CD4-positive, alpha-beta memory T cell (primary cell): ENCODE results near the gene WAC. TPM values are rescaled to one million over a fixed set of nuclear protein-coding genes. Genes with fewer than 3 reads are reported as not detected.
A peak's percentile ranks its signal among the peaks of the same experiment; 100 is the strongest.
"Not testable (repeated sequence)": the region's sequence is repeated elsewhere in the genome, so short reads cannot be mapped to it uniquely, and the experiment has no call there.

Experiments used
- CTCF ChIA-PET: fragments of 350-600 bp; sonication (Branson Sonifier 250); formaldehyde crosslinking; loops from one replicate; lab custom pipeline; 2021; ENCODE audit warnings: inconsistent platforms; ENCODE audit not compliant: partially characterized antibody; lab: Charles Lee
- POLR2A ChIA-PET: fragments of 350-600 bp; sonication (Branson Sonifier 250); formaldehyde crosslinking; loops from one replicate; lab custom pipeline; 2021; ENCODE audit not compliant: partially characterized antibody; lab: Charles Lee
- DNase-seq, 5 donors: peaks; one replicate each; pipeline versions ENCODE4 v3.0.0 to v3.0.0-alpha.2; 2020 to 2022; ENCODE audit warnings: mixed read lengths in 1 of 5
- H3K27ac ChIP-seq: one replicate; pipeline ENCODE4 v1.7.0; 2013; ENCODE audit warnings: low read depth, low read length
- H3K27me3 ChIP-seq: 2 replicates; pipeline ENCODE4 v1.7.0; 2013; ENCODE audit warnings: mild to moderate bottlenecking, low read length, moderate library complexity; ENCODE audit not compliant: insufficient read depth
- H3K36me3 ChIP-seq: 2 replicates; pipeline ENCODE4 v1.7.0; 2013; ENCODE audit warnings: mild to moderate bottlenecking, low read length, moderate library complexity; ENCODE audit not compliant: insufficient read depth
- H3K4me1 ChIP-seq: 2 replicates; pipeline ENCODE4 v1.7.0; 2013; ENCODE audit warnings: mild to moderate bottlenecking, low read length, moderate library complexity; ENCODE audit not compliant: insufficient read depth
- H3K4me3 ChIP-seq, 2 donors: one replicate each; pipeline ENCODE4 v1.7.0; 2013; ENCODE audit warnings: low read length in 2 of 2, mild to moderate bottlenecking in 1 of 2
- H3K9me3 ChIP-seq, 2 donors: one replicate each; pipeline ENCODE4 v1.7.0; 2013; ENCODE audit warnings: low read length in 2 of 2, control low read depth in 1 of 2; ENCODE audit not compliant: control insufficient read depth in 1 of 2
- H3K27ac Mint-ChIP-seq, 7 donors: one replicate each; pipeline ENCODE4 v1.8.0; 2020 to 2021; ENCODE audit warnings: mixed read lengths in 7 of 7, mild to moderate bottlenecking in 6 of 7, inconsistent platforms in 3 of 7, moderate library complexity in 3 of 7
- H3K27me3 Mint-ChIP-seq, 2 donors: one replicate each; pipeline ENCODE4 v1.8.0; 2020 to 2021; ENCODE audit warnings: mixed read lengths in 2 of 2
- H3K36me3 Mint-ChIP-seq, 2 donors: one replicate each; pipeline ENCODE4 v1.8.0; 2020 to 2021; ENCODE audit warnings: mixed read lengths in 2 of 2, inconsistent platforms in 1 of 2, mild to moderate bottlenecking in 1 of 2
- H3K4me1 Mint-ChIP-seq, 4 donors: one replicate each; pipeline ENCODE4 v1.8.0; 2020 to 2021; ENCODE audit warnings: mixed read lengths in 4 of 4, mild to moderate bottlenecking in 1 of 4
- H3K4me3 Mint-ChIP-seq, 8 donors: one replicate each; pipeline ENCODE4 v1.8.0; 2020 to 2021; ENCODE audit warnings: mixed read lengths in 8 of 8, mild to moderate bottlenecking in 7 of 8, moderate library complexity in 6 of 8, inconsistent platforms in 3 of 8
- H3K9me3 Mint-ChIP-seq, 8 donors: one replicate each; pipeline ENCODE4 v1.8.0; 2020 to 2021; ENCODE audit warnings: mixed read lengths in 8 of 8, mild to moderate bottlenecking in 5 of 8, inconsistent platforms in 3 of 8, moderate library complexity in 1 of 8
- intact Hi-C: fragments of 100-400 bp; cut with micrococcal nuclease; formaldehyde crosslinking; loops from one replicate; pipeline ENCODE4 v1.15.1; 2023
- polyA plus RNA-seq, 2 donors: library from polyadenylated mRNA; unstranded; fragments of 300-500 nt; fragmentation: Illumina TruSeq; gene quantifications; one replicate each; pipeline ENCODE4 v1.2.3, GENCODE V29; 2021
- total RNA-seq, 2 experiments: library from RNA; stranded (reverse); gene quantifications; one replicate each; pipeline ENCODE4 v1.2.3, GENCODE V29; 2021

WAC gene
- total and polyA plus RNA-seq, 4 experiments from 2014 or later = 44.1 to 174 (median 142) TPM

- ChIA-PET CTCF (no interaction called here), POLR2A (no interaction called here)
- Mint-ChIP-seq H3K36me3 (peaks cover 43 to 69% of the 10 kb centered on the region in 2 donors), H3K4me1 (peaks cover 49 to 84% (median 68%) of the 10 kb centered on the region in 4 donors), H3K27ac (peak overlapping the region in 4 of 7 donors; percentile 11 to 72 (median 50)), H3K4me3 (peak overlapping the region in 3 of 8 donors; percentile 2 to 9 (median 5)), H3K9me3 (no peaks in the 10 kb centered on the region), H3K27me3 (no peaks in the 10 kb centered on the region)
- no peak overlapping the region for H3K27ac ChIP-seq
- no peak for DNase-seq
- H3K4me1 ChIP-seq = peaks cover 58% of the 10 kb centered on the region
- intact Hi-C loops = loop anchor here (2.0 kb wide), 1 partner anchor 15 kb away; no protein-coding TSS in a partner anchor
- no peaks in the 10 kb centered on the region for H3K9me3 ChIP-seq
- H3K4me3 ChIP-seq = no peak overlapping the region
- no peaks in the 10 kb centered on the region for H3K27me3 ChIP-seq
- peaks cover 26% of the 10 kb centered on the region for H3K36me3 ChIP-seq
Measured at GRCh38 chr10:28595613-28596012, 62.7 kb downstream of the WAC start.

- no peaks in the 10 kb centered on the region for H3K27me3 Mint-ChIP-seq
- Histone ChIP-seq H3K27me3 (no peaks in the 10 kb centered on the region), H3K36me3 (peaks cover 6% of the 10 kb centered on the region), H3K9me3 (no peaks in the 10 kb centered on the region), H3K27ac (no peak overlapping the region), H3K4me3 (no peak overlapping the region), H3K4me1 (peaks cover 44% of the 10 kb centered on the region)
- POLR2A ChIA-PET = no interaction called here
- peaks cover 50 to 79% (median 64%) of the 10 kb centered on the region in 4 donors for H3K4me1 Mint-ChIP-seq
- CTCF ChIA-PET = no interaction called here
- no peak for DNase-seq
- H3K27ac Mint-ChIP-seq = peak overlapping the region in 1 of 7 donors; percentile 35
- peaks cover 35 to 55% of the 10 kb centered on the region in 2 donors for H3K36me3 Mint-ChIP-seq
- no peak overlapping the region for H3K4me3 Mint-ChIP-seq
- intact Hi-C loops = no loop called here
- H3K9me3 Mint-ChIP-seq = no peaks in the 10 kb centered on the region
Measured at GRCh38 chr10:28600056-28600455, 67.1 kb downstream of the WAC start.

GRCh38 chr10:28601012-28601411 is 68.1 kb downstream of the WAC start:
- DNase-seq = no peak
- Histone ChIP-seq H3K4me3 (no peak overlapping the region), H3K9me3 (no peaks in the 10 kb centered on the region), H3K36me3 (peaks cover 6% of the 10 kb centered on the region), H3K27ac (no peak overlapping the region), H3K4me1 (peaks cover 37% of the 10 kb centered on the region), H3K27me3 (no peaks in the 10 kb centered on the region)
- H3K27me3 Mint-ChIP-seq = no peaks in the 10 kb centered on the region
- H3K4me3 Mint-ChIP-seq = peak overlapping the region in 1 of 8 donors; percentile 16
- POLR2A ChIA-PET = no interaction called here
- H3K27ac Mint-ChIP-seq = no peak overlapping the region
- H3K9me3 Mint-ChIP-seq = no peaks in the 10 kb centered on the region
- intact Hi-C loops = no loop called here
- CTCF ChIA-PET = no interaction called here
- H3K4me1 Mint-ChIP-seq = peaks cover 46 to 82% (median 63%) of the 10 kb centered on the region in 4 donors
- H3K36me3 Mint-ChIP-seq = peaks cover 30 to 53% of the 10 kb centered on the region in 2 donors

GRCh38 chr10:28604567-28605536 is 71.9 kb downstream of the WAC start:
- Histone ChIP-seq H3K36me3 (peaks cover 26% of the 10 kb centered on the region), H3K27ac (no peak overlapping the region), H3K27me3 (no peaks in the 10 kb centered on the region), H3K4me3 (no peak overlapping the region), H3K9me3 (no peaks in the 10 kb centered on the region), H3K4me1 (peaks cover 20% of the 10 kb centered on the region)
- DNase-seq = no peak
- peaks cover 29 to 66% (median 48%) of the 10 kb centered on the region in 4 donors for H3K4me1 Mint-ChIP-seq
- H3K9me3 Mint-ChIP-seq = no peaks in the 10 kb centered on the region
- no peak overlapping the region for H3K4me3 Mint-ChIP-seq
- H3K27me3 Mint-ChIP-seq = no peaks in the 10 kb centered on the region
- intact Hi-C loops = loop anchor here (5.0 kb wide), 1 partner anchor 863 kb away; no protein-coding TSS in a partner anchor
- H3K27ac Mint-ChIP-seq = peak overlapping the region in 2 of 7 donors; percentile 17 to 55
- ChIA-PET CTCF (interaction anchor here (2.1 kb wide), 1 partner anchor 24 kb away, joined by 11 read pairs; no protein-coding TSS in a partner anchor), POLR2A (no interaction called here)
- peaks cover 23 to 56% of the 10 kb centered on the region in 2 donors for H3K36me3 Mint-ChIP-seq

- Histone ChIP-seq H3K27ac (no peak overlapping the region), H3K27me3 (no peaks in the 10 kb centered on the region), H3K4me1 (peaks cover 15% of the 10 kb centered on the region), H3K9me3 (no peaks in the 10 kb centered on the region), H3K4me3 (no peak overlapping the region), H3K36me3 (peaks cover 35% of the 10 kb centered on the region)
- Mint-ChIP-seq H3K36me3 (peaks cover 28 to 60% of the 10 kb centered on the region in 2 donors), H3K4me3 (no peak overlapping the region), H3K4me1 (peaks cover 23 to 51% (median 42%) of the 10 kb centered on the region in 4 donors), H3K27me3 (no peaks in the 10 kb centered on the region), H3K27ac (peak overlapping the region in 5 of 7 donors; percentile 17 to 90 (median 42)), H3K9me3 (no peaks in the 10 kb centered on the region)
- intact Hi-C loops = loop anchor here (5.0 kb wide), 1 partner anchor 864 kb away; no protein-coding TSS in a partner anchor
- CTCF ChIA-PET = interaction anchor here (1.5 kb wide), 1 partner anchor 25 kb away, joined by 3 read pairs; no protein-coding TSS in a partner anchor
- DNase-seq = no peak
- POLR2A ChIA-PET = no interaction called here
Measured at GRCh38 chr10:28606568-28606967, 73.7 kb downstream of the WAC start.

GRCh38 chr10:28609636-28610035 is 76.7 kb downstream of the WAC start:
- peaks cover 55% of the 10 kb centered on the region for H3K36me3 ChIP-seq
- H3K27ac ChIP-seq, H3K9me3 ChIP-seq, H3K27me3 ChIP-seq, H3K27me3 Mint-ChIP-seq, POLR2A ChIA-PET, H3K4me3 Mint-ChIP-seq, H3K4me1 ChIP-seq, H3K4me3 ChIP-seq, H3K9me3 Mint-ChIP-seq, DNase-seq: not testable (repeated sequence)
- CTCF ChIA-PET = interaction anchor here (1.0 to 2.3 kb wide), 3 partner anchors 19 to 216 kb away, joined by 3 to 9 read pairs (median 6); no protein-coding TSS in a partner anchor
- Mint-ChIP-seq H3K36me3 (peaks cover 46 to 69% of the 10 kb centered on the region in 2 donors), H3K4me1 (peaks cover 11 to 30% (median 25%) of the 10 kb centered on the region in 4 donors), H3K27ac (peak overlapping the region in 1 of 7 donors; percentile 57)
- intact Hi-C loops = loop anchor here (2.0 to 5.0 kb wide), 2 partner anchors 15 to 867 kb away; no protein-coding TSS in a partner anchor

GRCh38 chr10:28612877-28613276 is 80.0 kb downstream of the WAC start:
- no peaks in the 10 kb centered on the region for H3K9me3 ChIP-seq
- POLR2A ChIA-PET = no interaction called here
- H3K4me3 ChIP-seq = no peak overlapping the region
- no peak for DNase-seq
- peaks cover 55 to 80% of the 10 kb centered on the region in 2 donors for H3K36me3 Mint-ChIP-seq
- peaks cover 0 to 11% (median 7%) of the 10 kb centered on the region in 4 donors for H3K4me1 Mint-ChIP-seq
- no peak overlapping the region for H3K4me3 Mint-ChIP-seq
- intact Hi-C loops = no loop called here
- no peaks in the 10 kb centered on the region for H3K4me1 ChIP-seq
- CTCF ChIA-PET = interaction anchor here (1.4 to 1.6 kb wide), 2 partner anchors 16 to 219 kb away, joined by 4 to 5 read pairs; no protein-coding TSS in a partner anchor
- peaks cover 75% of the 10 kb centered on the region for H3K36me3 ChIP-seq
- no peaks in the 10 kb centered on the region for H3K27me3 Mint-ChIP-seq
- H3K27ac Mint-ChIP-seq = peak overlapping the region in 2 of 7 donors; percentile 7 to 55
- H3K27ac ChIP-seq = no peak overlapping the region
- H3K27me3 ChIP-seq = no peaks in the 10 kb centered on the region
- no peaks in the 10 kb centered on the region for H3K9me3 Mint-ChIP-seq
